ENCODE results near the gene APOA1.

The APOA1 gene

DNA sequence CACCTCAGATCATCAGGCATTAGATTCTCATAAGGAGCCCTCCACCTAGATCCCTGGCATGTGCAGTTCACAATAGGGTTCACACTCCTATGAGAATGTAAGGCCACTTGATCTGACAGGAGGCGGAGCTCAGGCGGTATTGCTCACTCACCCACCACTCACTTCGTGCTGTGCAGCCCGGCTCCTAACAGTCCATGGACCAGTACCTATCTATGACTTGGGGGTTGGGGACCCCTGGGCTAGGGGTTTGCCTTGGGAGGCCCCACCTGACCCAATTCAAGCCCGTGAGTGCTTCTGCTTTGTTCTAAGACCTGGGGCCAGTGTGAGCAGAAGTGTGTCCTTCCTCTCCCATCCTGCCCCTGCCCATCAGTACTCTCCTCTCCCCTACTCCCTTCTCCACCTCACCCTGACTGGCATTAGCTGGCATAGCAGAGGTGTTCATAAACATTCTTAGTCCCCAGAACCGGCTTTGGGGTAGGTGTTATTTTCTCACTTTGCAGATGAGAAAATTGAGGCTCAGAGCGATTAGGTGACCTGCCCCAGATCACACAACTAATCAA, 5.6 kb downstream of the APOA1 start:
- no peak for TF ChIP-seq CTCF (IDR thresholded peaks at IDR 0.05; ENCODE audit: insufficient read depth, low read depth, low read length, missing control alignments)
- no peak for DNase-seq (ENCODE audit: low read depth)
- H3K4me3 ChIP-seq (ENCODE audit: low read depth, low read length) = no peak overlapping the region

GRCh38 chr11:116830184-116830912, 7.1 kb downstream of the APOA1 start:
- TF ChIP-seq CTCF (IDR thresholded peaks at IDR 0.05; ENCODE audit: insufficient read depth, low read depth, low read length, missing control alignments) = no peak
- DNase-seq (ENCODE audit: low read depth) = no peak
- H3K4me3 ChIP-seq (ENCODE audit: low read depth, low read length) = no peak overlapping the region

GRCh38 chr11:116829525-116830183, 7.8 kb downstream of the APOA1 start, which contains the start of gene APOC3:
Gene APOC3 (plus strand): TSS chr11:116829907. CDS start chr11:116830583, 676 bp downstream.
- no peak for DNase-seq (ENCODE audit: low read depth)
- no peak for TF ChIP-seq CTCF (IDR thresholded peaks at IDR 0.05; ENCODE audit: insufficient read depth, low read depth, low read length, missing control alignments)

DNA sequence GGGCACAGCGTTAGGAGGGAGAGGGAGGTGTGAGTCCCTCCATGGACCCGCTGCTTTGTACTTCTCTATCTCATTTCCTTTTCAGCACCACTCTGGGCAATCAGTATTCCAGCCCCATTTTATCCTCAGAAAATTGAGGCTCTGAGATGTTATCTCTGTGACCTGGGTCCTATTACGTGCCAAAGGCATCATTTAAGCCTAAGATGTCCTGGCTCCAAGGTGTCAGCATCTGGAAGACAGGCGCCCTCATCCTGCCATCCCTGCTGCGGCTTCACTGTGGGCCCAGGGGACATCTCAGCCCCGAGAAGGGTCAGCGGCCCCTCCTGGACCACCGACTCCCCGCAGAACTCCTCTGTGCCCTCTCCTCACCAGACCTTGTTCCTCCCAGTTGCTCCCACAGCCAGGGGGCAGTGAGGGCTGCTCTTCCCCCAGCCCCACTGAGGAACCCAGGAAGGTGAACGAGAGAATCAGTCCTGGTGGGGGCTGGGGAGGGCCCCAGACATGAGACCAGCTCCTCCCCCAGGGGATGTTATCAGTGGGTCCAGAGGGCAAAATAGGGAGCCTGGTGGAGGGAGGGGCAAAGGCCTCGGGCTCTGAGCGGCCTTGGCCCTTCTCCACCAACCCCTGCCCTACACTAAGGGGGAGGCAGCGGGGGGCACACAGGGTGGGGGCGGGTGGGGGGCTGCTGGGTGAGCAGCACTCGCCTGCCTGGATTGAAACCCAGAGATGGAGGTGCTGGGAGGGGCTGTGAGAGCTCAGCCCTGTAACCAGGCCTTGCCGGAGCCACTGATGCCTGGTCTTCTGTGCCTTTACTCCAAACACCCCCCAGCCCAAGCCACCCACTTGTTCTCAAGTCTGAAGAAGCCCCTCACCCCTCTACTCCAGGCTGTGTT, 8.5 kb downstream of the APOA1 start:
- TF ChIP-seq CTCF (IDR thresholded peaks at IDR 0.05; ENCODE audit: insufficient read depth, low read depth, low read length, missing control alignments) = no peak
- DNase-seq (ENCODE audit: low read depth) = no peak
- no peak overlapping the region for H3K4me3 ChIP-seq (ENCODE audit: low read depth, low read length)

More at GRCh38 chr11:116829525-116830183, 7.8 kb downstream of the APOA1 start, which contains the start of gene APOC3:
- no peak within 1 kb of the TSS for H3K4me3 ChIP-seq (ENCODE audit: low read depth, low read length)

- H3K4me3 ChIP-seq (ENCODE audit: low read depth, low read length) = no peak overlapping the region
- TF ChIP-seq CTCF (IDR thresholded peaks at IDR 0.05; ENCODE audit: insufficient read depth, low read depth, low read length, missing control alignments) = no peak
- no peak for DNase-seq (ENCODE audit: low read depth)
These were observed 10.0 kb downstream of the APOA1 start for GRCh38 chr11:116827461-116827860.

DNA sequence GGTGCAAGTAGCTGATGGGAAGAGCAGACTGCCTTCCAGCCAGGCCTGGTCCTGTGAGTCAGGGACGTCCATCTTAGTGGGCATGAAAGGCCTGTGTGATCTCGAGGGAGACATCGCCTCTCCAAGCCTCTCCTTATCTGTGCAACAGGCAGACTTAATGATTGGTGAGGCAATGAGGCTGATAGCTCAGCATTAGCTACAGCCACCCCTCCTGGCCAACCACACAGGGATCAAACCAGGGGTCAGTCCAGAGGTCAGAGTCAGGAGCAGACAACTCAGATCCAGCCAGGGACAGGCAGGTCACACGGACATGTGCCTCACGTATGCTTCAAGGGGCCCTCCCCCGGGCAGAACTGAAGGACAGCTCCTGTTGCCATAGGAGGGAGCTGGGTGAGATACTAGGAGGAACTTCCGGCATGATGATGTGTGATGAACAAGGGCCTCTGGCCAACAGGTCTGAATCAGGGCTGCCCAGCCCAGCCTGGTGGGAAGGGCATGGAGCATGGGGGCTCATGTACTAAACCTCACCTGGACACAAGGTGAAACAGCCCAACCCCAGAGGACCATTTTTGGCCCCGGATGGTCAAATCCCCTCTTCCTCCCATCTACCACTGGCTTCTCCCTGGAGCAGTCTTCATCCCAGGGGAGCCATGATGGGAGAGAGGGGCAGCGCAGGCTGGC, 10.5 kb downstream of the APOA1 start:
- no peak overlapping the region for H3K4me3 ChIP-seq (ENCODE audit: low read depth, low read length)
- DNase-seq (ENCODE audit: low read depth) = no peak
- TF ChIP-seq CTCF (IDR thresholded peaks at IDR 0.05; ENCODE audit: insufficient read depth, low read depth, low read length, missing control alignments) = no peak
